Measurements from ENCODE around the gene CAPN12. TPM values are rescaled to one million over a fixed set of nuclear protein-coding genes. Genes with fewer than 3 reads are reported as not detected.

CAPN12 gene
- total RNA-seq, 1 experiment from 2014 or later, result not detected

Other genes with a start within 250 kb of the CAPN12 start
- gene MAP4K1, start 126.5 kb downstream of the CAPN12 start, total RNA-seq (2014; rRNA removed; shearing (Covaris generic)), result 0.11 TPM in 1 of 2 replicates, not detected in the other
- gene EIF3K, start 125.3 kb downstream of the CAPN12 start, total RNA-seq (2014; rRNA removed; shearing (Covaris generic)), result 853 and 886 TPM in 2 replicates
- 124 and 199 TPM in 2 replicates for gene ACTN4, start 96.8 kb downstream of the CAPN12 start, total RNA-seq (2014; rRNA removed; shearing (Covaris generic))
- gene LGALS7, start 29.0 kb upstream of the CAPN12 start, total RNA-seq (2014; rRNA removed; shearing (Covaris generic)), result not detected in 2 replicates
- not detected in 2 replicates for gene LGALS7B, start 44.7 kb upstream of the CAPN12 start, total RNA-seq (2014; rRNA removed; shearing (Covaris generic))
- gene LGALS4, start 68.5 kb upstream of the CAPN12 start, total RNA-seq (2014; rRNA removed; shearing (Covaris generic)), result not detected in 2 replicates
- 23.8 and 24.5 TPM in 2 replicates for gene ECH1, start 87.3 kb upstream of the CAPN12 start, total RNA-seq (2014; rRNA removed; shearing (Covaris generic))
- 293 and 361 TPM in 2 replicates for gene HNRNPL, start 105.5 kb upstream of the CAPN12 start, total RNA-seq (2014; rRNA removed; shearing (Covaris generic))
- gene RINL, start 133.8 kb upstream of the CAPN12 start, total RNA-seq (2014; rRNA removed; shearing (Covaris generic)), result 2.8 and 2.9 TPM in 2 replicates
- 21.8 and 26.6 TPM in 2 replicates for gene SIRT2, start 155.1 kb upstream of the CAPN12 start, total RNA-seq (2014; rRNA removed; shearing (Covaris generic))
- gene NFKBIB, start 155.5 kb upstream of the CAPN12 start, total RNA-seq (2014; rRNA removed; shearing (Covaris generic)), result 45.8 and 62.5 TPM in 2 replicates
- not detected in 2 replicates for gene CCER2, start 167.7 kb upstream of the CAPN12 start, total RNA-seq (2014; rRNA removed; shearing (Covaris generic))
- 39.1 and 45.1 TPM in 2 replicates for gene SARS2, start 186.3 kb upstream of the CAPN12 start, total RNA-seq (2014; rRNA removed; shearing (Covaris generic))
- gene MRPS12, start 186.5 kb upstream of the CAPN12 start, total RNA-seq (2014; rRNA removed; shearing (Covaris generic)), result 60.5 and 102 TPM in 2 replicates
- gene FBXO17, start 231.3 kb upstream of the CAPN12 start, total RNA-seq (2014; rRNA removed; shearing (Covaris generic)), result 12.6 and 36.9 TPM in 2 replicates

All from Daoy (cell line).